Stimulated activated CD4-positive, alpha-beta T cell treated with anti-CD3 and anti-CD28 coated beads, TNF-alpha, amount 100 ng/mL, for 1 hour (primary cell): ENCODE measurements around the gene TMTC2.

Source experiments
- DNase-seq, 3 donors: peaks; one replicate each; pipeline ENCODE4 v3.0.0-alpha.2; 2020; ENCODE audit warnings: low read depth in 3 of 3, low spot score in 1 of 3

Gene TMTC2

GRCh38 chr12:82950356-82950755 lies 263.6 kb downstream of the TMTC2 start:
- no peak for DNase-seq

GRCh38 chr12:82952946-82953345 lies 266.2 kb downstream of the TMTC2 start:
- DNase-seq: no peak

GRCh38 chr12:82953397-82953796 lies 266.7 kb downstream of the TMTC2 start:
- DNase-seq: no peak

GRCh38 chr12:82954064-82954463 lies 267.4 kb downstream of the TMTC2 start:
- no peak for DNase-seq

GRCh38 chr12:82954572-82954971 lies 267.9 kb downstream of the TMTC2 start:
- no peak for DNase-seq

GRCh38 chr12:82955043-82955442 lies 268.3 kb downstream of the TMTC2 start:
- DNase-seq: no peak

- DNase-seq: no peak
Observed at GRCh38 chr12:82958966-82959365, 272.3 kb downstream of the TMTC2 start.

GRCh38 chr12:82959821-82960220 lies 273.1 kb downstream of the TMTC2 start:
- DNase-seq: no peak

GRCh38 chr12:82961835-82962234 lies 275.1 kb downstream of the TMTC2 start:
- DNase-seq: no peak

GRCh38 chr12:82963956-82964355 lies 277.2 kb downstream of the TMTC2 start:
- no peak for DNase-seq

- no peak for DNase-seq
Observed at GRCh38 chr12:82964446-82964845, 277.7 kb downstream of the TMTC2 start.

GRCh38 chr12:82966001-82966559 lies 279.4 kb downstream of the TMTC2 start:
- no peak for DNase-seq

GRCh38 chr12:82968631-82969367 lies 282.1 kb downstream of the TMTC2 start:
- no peak for DNase-seq

- DNase-seq: no peak
Observed at GRCh38 chr12:82970614-82971013, 283.9 kb downstream of the TMTC2 start.

- DNase-seq: no peak
Observed at GRCh38 chr12:82971584-82971983, 284.9 kb downstream of the TMTC2 start.

- no peak for DNase-seq
Observed at GRCh38 chr12:82972624-82973023, 285.9 kb downstream of the TMTC2 start.

GRCh38 chr12:82973592-82973991 lies 286.9 kb downstream of the TMTC2 start:
- DNase-seq: no peak

- DNase-seq: no peak
Observed at GRCh38 chr12:82981150-82981549, 294.4 kb downstream of the TMTC2 start.

GRCh38 chr12:82994117-82994516 lies 307.4 kb downstream of the TMTC2 start:
- DNase-seq: no peak

GRCh38 chr12:82996168-82996812 lies 309.6 kb downstream of the TMTC2 start:
- no peak for DNase-seq

GRCh38 chr12:82998509-82998908 lies 311.8 kb downstream of the TMTC2 start:
- DNase-seq: no peak

- no peak for DNase-seq
Observed at GRCh38 chr12:83003026-83003425, 316.3 kb downstream of the TMTC2 start.
